ENCODE measurements around the gene CNTN4. TPM values are rescaled to one million over a fixed set of nuclear protein-coding genes. Genes with fewer than 3 reads are reported as not detected.

CNTN4 gene
- total RNA-seq, 4 donors from 2014 or later: 6.6 to 10.7 (median 9.7) TPM

- no peak overlapping the region for H3K27ac ChIP-seq (replicated peaks in 1 of 4)
- intact Hi-C loops (cut with DNase I): no loop called here
- 82% methylated on average over 2 of the region's 2 CpGs for WGBS
Observed at GRCh38 chr3:2937055-2937454, 838.4 kb downstream of the CNTN4 start.

GRCh38 chr3:2937592-2937991 is 838.9 kb downstream of the CNTN4 start:
- WGBS: 32% methylated on average over 2 of the region's 2 CpGs
- TF ChIP-seq CTCF (IDR thresholded peaks at IDR 0.05) (no peak), EP300 (IDR thresholded peaks at IDR 0.05) (no peak), POLR2A (IDR thresholded peaks at IDR 0.05; ENCODE audit: low read depth) (no peak), POLR2AphosphoS5 (IDR thresholded peaks at IDR 0.05) (no peak)
- Histone ChIP-seq H3K4me1 (no peaks in the 10 kb centered on the region), H3K4me3 (no peak overlapping the region), H3K27ac (replicated peaks in 1 of 4) (no peak overlapping the region), H3K36me3 (no peaks in the 10 kb centered on the region), H3K9me3 (no peaks in the 10 kb centered on the region), H3K27me3 (no peaks in the 10 kb centered on the region)
- intact Hi-C loops (cut with DNase I): no loop called here
- DNase-seq (ENCODE audit: extremely low spot score): no peak

More at GRCh38 chr3:2937055-2937454, 838.4 kb downstream of the CNTN4 start:
- Histone ChIP-seq H3K4me3 (no peak overlapping the region), H3K4me1 (no peaks in the 10 kb centered on the region), H3K36me3 (no peaks in the 10 kb centered on the region), H3K27me3 (no peaks in the 10 kb centered on the region), H3K9me3 (no peaks in the 10 kb centered on the region)
- no peak for DNase-seq (ENCODE audit: extremely low spot score)
- TF ChIP-seq POLR2A (IDR thresholded peaks at IDR 0.05; ENCODE audit: low read depth): no peak
- TF ChIP-seq CTCF (IDR thresholded peaks at IDR 0.05): no peak
- TF ChIP-seq POLR2AphosphoS5 (IDR thresholded peaks at IDR 0.05): no peak
- no peak for TF ChIP-seq EP300 (IDR thresholded peaks at IDR 0.05)

- 80% methylated on average over 1 of the region's 1 CpG for WGBS
- intact Hi-C loops (cut with DNase I): no loop called here
- H3K27me3 ChIP-seq: no peaks in the 10 kb centered on the region
Observed at GRCh38 chr3:2938711-2939110, 840.0 kb downstream of the CNTN4 start.

GRCh38 chr3:2940062-2940461 is 841.4 kb downstream of the CNTN4 start:
- H3K27ac ChIP-seq (replicated peaks in 1 of 4): no peak overlapping the region
- H3K4me1 ChIP-seq: no peaks in the 10 kb centered on the region
- H3K9me3 ChIP-seq: no peaks in the 10 kb centered on the region
- no peak for TF ChIP-seq POLR2AphosphoS5 (IDR thresholded peaks at IDR 0.05)
- TF ChIP-seq EP300 (IDR thresholded peaks at IDR 0.05): no peak
- TF ChIP-seq POLR2A (IDR thresholded peaks at IDR 0.05; ENCODE audit: low read depth): no peak
- no peak overlapping the region for H3K4me3 ChIP-seq
- no peaks in the 10 kb centered on the region for H3K36me3 ChIP-seq
- WGBS: 89% methylated on average over 2 of the region's 2 CpGs
- DNase-seq (ENCODE audit: extremely low spot score): no peak
- intact Hi-C loops (cut with DNase I): no loop called here
- no peaks in the 10 kb centered on the region for H3K27me3 ChIP-seq

More at GRCh38 chr3:2938711-2939110, 840.0 kb downstream of the CNTN4 start:
- H3K9me3 ChIP-seq: no peaks in the 10 kb centered on the region
- H3K4me1 ChIP-seq: no peaks in the 10 kb centered on the region
- H3K4me3 ChIP-seq: no peak overlapping the region
- H3K27ac ChIP-seq (replicated peaks in 1 of 4): no peak overlapping the region
- TF ChIP-seq CTCF (IDR thresholded peaks at IDR 0.05) (no peak), POLR2A (IDR thresholded peaks at IDR 0.05; ENCODE audit: low read depth) (no peak), POLR2AphosphoS5 (IDR thresholded peaks at IDR 0.05) (no peak), EP300 (IDR thresholded peaks at IDR 0.05) (no peak)
- no peaks in the 10 kb centered on the region for H3K36me3 ChIP-seq
- no peak for DNase-seq (ENCODE audit: extremely low spot score)

GRCh38 chr3:2944628-2945027 is 846.0 kb downstream of the CNTN4 start:
- no peak for DNase-seq (ENCODE audit: extremely low spot score)
- no peaks in the 10 kb centered on the region for H3K27me3 ChIP-seq
- no peaks in the 10 kb centered on the region for H3K4me1 ChIP-seq
- no peak overlapping the region for H3K4me3 ChIP-seq
- WGBS: 86% methylated on average over 1 of the region's 1 CpG
- H3K9me3 ChIP-seq: no peaks in the 10 kb centered on the region
- no peak overlapping the region for H3K27ac ChIP-seq (replicated peaks in 1 of 4)
- TF ChIP-seq CTCF (IDR thresholded peaks at IDR 0.05): no peak
- TF ChIP-seq EP300 (IDR thresholded peaks at IDR 0.05): no peak
- no peak for TF ChIP-seq POLR2A (IDR thresholded peaks at IDR 0.05; ENCODE audit: low read depth)
- no peak for TF ChIP-seq POLR2AphosphoS5 (IDR thresholded peaks at IDR 0.05)
- intact Hi-C loops (cut with DNase I): no loop called here
- H3K36me3 ChIP-seq: no peaks in the 10 kb centered on the region
